Measurements from ENCODE around the gene GALNT10.

Gene GALNT10

DNA sequence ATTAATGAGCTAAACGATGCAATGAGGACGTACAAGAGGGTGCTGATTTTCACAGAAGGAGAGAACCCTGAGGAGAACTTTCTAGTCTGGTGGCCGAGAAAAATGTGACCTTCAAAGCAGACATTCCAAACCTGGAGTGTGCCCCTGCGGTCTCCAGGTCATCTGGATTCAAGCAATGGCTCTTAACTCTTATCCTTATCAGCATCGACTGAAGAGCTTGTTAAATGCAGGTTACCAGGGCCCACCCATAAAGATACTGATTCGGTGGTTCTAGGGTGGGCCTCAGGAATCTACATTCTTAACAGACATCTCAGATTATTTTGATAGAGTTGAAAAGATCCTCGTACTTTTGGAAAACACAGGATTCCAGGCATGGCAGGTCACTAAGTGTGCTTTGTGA lies 151.7 kb downstream of the GALNT10 start:
- no peak overlapping the region for H3K4me3 Mint-ChIP-seq
- H3K27ac Mint-ChIP-seq, result no peak overlapping the region
- no peaks in the 10 kb centered on the region for H3K9me3 Mint-ChIP-seq
- DNase-seq (ENCODE audit: low spot score), result no peak
- H3K4me1 Mint-ChIP-seq (ENCODE audit: low read depth), result no peaks in the 10 kb centered on the region
- H3K36me3 Mint-ChIP-seq (ENCODE audit: low read depth), result peaks cover 5% of the 10 kb centered on the region
- no peaks in the 10 kb centered on the region for H3K27me3 Mint-ChIP-seq (ENCODE audit: low read depth)

GRCh38 chr5:154342963-154343362 lies 152.4 kb downstream of the GALNT10 start:
- H3K4me1 Mint-ChIP-seq (ENCODE audit: low read depth), result no peaks in the 10 kb centered on the region
- DNase-seq (ENCODE audit: low spot score), result no peak
- no peak overlapping the region for H3K4me3 Mint-ChIP-seq
- H3K9me3 Mint-ChIP-seq, result no peaks in the 10 kb centered on the region
- no peak overlapping the region for H3K27ac Mint-ChIP-seq
- no peaks in the 10 kb centered on the region for H3K27me3 Mint-ChIP-seq (ENCODE audit: low read depth)
- H3K36me3 Mint-ChIP-seq (ENCODE audit: low read depth), result peaks cover 1% of the 10 kb centered on the region

GRCh38 chr5:154344461-154344860 lies 153.9 kb downstream of the GALNT10 start:
- Mint-ChIP-seq H3K4me1 (ENCODE audit: low read depth) (no peaks in the 10 kb centered on the region), H3K9me3 (no peaks in the 10 kb centered on the region), H3K4me3 (no peak overlapping the region), H3K36me3 (ENCODE audit: low read depth) (no peaks in the 10 kb centered on the region), H3K27ac (no peak overlapping the region), H3K27me3 (ENCODE audit: low read depth) (no peaks in the 10 kb centered on the region)
- DNase-seq (ENCODE audit: low spot score), result no peak

DNA sequence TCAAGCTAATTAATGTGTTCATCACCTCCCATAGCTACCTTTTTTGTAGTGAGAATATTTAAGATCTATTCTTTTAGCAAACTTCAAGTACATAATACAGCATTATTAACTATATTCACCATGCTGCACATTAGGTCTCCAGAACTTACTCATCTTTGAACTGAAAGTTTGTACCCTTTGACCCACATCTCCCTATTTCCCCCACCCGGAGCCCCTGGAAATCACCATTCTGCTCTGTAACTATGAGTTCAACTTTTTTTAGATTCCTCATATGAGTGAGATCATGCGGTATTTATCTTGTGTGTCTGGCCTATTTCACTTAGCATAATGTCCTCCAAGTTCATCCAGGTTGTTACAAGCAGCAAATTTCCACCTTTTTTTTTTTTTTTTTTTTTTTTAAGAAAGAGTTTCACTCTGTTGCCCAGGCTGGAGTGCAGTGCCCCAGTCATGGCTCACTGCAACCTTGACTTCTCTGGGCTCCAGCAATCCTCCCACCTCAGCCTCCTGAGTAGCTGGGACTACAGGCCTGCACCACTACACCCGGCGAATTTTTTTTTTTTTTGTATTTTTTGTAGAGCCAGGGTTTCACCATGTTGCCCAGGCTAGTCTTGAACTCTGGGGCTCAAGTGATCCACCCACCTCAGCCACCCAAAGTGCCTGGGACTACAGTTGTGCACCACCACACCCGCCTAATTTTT lies 154.9 kb downstream of the GALNT10 start:
- H3K36me3 Mint-ChIP-seq (ENCODE audit: low read depth), result no peaks in the 10 kb centered on the region
- H3K27me3 Mint-ChIP-seq (ENCODE audit: low read depth), result no peaks in the 10 kb centered on the region
- no peak overlapping the region for H3K4me3 Mint-ChIP-seq
- H3K27ac Mint-ChIP-seq, result no peak overlapping the region
- no peaks in the 10 kb centered on the region for H3K9me3 Mint-ChIP-seq
- H3K4me1 Mint-ChIP-seq (ENCODE audit: low read depth), result no peaks in the 10 kb centered on the region
- no peak for DNase-seq (ENCODE audit: low spot score)

DNA sequence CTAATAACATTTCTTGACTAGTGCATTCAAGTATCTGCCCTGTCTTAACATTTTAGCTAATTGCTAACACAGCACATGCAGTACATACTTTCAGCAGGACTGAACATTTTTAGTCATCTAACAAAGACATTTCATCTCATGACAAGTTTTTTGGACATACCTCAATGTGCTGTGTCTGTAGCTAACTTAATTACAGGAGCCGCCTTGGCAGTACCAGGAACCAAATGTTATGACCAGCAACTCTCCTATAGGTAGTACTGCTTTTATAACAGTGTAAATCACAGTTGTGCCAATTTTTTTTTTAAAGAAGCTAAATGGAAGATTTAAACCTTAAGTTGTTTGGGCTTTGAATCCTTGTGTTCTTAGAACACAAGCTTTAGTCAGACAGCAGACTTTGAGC lies 155.9 kb downstream of the GALNT10 start:
- Mint-ChIP-seq H3K36me3 (ENCODE audit: low read depth) (no peaks in the 10 kb centered on the region), H3K4me3 (no peak overlapping the region), H3K27ac (no peak overlapping the region), H3K9me3 (no peaks in the 10 kb centered on the region), H3K4me1 (ENCODE audit: low read depth) (peaks cover under 1% of the 10 kb centered on the region), H3K27me3 (ENCODE audit: low read depth) (no peaks in the 10 kb centered on the region)
- no peak for DNase-seq (ENCODE audit: low spot score)

DNA sequence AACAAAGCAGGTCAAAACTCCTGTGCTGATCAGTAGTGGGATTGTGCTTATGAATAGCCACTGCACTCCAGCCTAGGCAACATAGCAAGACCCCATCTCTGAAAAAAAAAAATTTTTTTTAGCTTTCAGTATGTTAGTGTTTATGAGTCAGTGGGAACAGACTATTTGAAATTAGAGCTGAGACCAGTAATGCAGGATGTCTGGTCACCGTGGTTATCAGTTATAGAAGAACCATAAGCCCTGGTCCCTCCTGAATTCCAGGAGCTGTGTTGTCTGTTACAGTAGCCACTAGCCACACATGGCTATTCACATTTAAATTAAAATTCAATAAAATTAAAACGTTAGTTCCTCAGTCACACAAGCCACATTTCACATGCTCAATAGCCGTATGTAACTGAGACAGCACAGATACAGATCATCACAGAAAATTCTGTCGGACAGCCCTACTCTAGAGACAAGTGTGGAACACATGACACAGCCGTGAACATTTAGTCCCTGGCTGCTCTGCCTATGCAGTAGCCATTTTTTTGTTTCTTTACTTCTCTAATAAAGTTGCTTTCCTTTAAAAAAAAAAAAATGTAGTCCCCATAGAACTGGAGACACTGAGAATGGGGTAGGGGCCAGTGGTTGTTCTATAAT lies 159.2 kb downstream of the GALNT10 start:
- Mint-ChIP-seq H3K27ac (no peak overlapping the region), H3K9me3 (no peaks in the 10 kb centered on the region), H3K36me3 (ENCODE audit: low read depth) (peaks cover 1% of the 10 kb centered on the region), H3K4me3 (no peak overlapping the region), H3K27me3 (ENCODE audit: low read depth) (no peaks in the 10 kb centered on the region), H3K4me1 (ENCODE audit: low read depth) (peaks cover 4% of the 10 kb centered on the region)
- DNase-seq (ENCODE audit: low spot score), result no peak

GRCh38 chr5:154351141-154351540 lies 160.6 kb downstream of the GALNT10 start:
- no peaks in the 10 kb centered on the region for H3K27me3 Mint-ChIP-seq (ENCODE audit: low read depth)
- no peak for DNase-seq (ENCODE audit: low spot score)
- no peaks in the 10 kb centered on the region for H3K9me3 Mint-ChIP-seq
- H3K4me3 Mint-ChIP-seq, result no peak overlapping the region
- H3K4me1 Mint-ChIP-seq (ENCODE audit: low read depth), result peaks cover 15% of the 10 kb centered on the region
- H3K27ac Mint-ChIP-seq, result no peak overlapping the region
- peaks cover 1% of the 10 kb centered on the region for H3K36me3 Mint-ChIP-seq (ENCODE audit: low read depth)

DNA sequence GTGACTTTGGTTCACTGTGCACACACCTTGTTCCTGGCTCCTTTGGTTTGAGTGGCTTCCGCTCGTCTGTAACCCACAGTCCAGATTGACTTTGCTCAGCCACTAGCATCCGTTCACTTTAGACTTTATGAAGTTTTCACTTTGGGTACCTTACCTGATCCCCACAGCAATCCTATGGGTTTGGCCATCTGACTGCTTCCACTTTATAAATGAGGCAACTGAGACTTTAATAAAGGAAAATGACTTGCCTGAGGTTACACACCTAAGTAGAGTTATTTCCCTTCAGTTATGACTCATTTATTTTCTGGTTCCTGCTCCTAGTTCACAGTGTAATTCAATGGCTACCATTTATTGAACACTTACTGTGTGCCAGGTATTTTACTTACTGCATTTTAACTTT lies 161.0 kb downstream of the GALNT10 start:
- Mint-ChIP-seq H3K27ac (no peak overlapping the region), H3K36me3 (ENCODE audit: low read depth) (peaks cover 1% of the 10 kb centered on the region), H3K9me3 (no peaks in the 10 kb centered on the region), H3K27me3 (ENCODE audit: low read depth) (no peaks in the 10 kb centered on the region), H3K4me1 (ENCODE audit: low read depth) (peaks cover 16% of the 10 kb centered on the region), H3K4me3 (no peak overlapping the region)
- no peak for DNase-seq (ENCODE audit: low spot score)

GRCh38 chr5:154352960-154353548 lies 162.5 kb downstream of the GALNT10 start:
- H3K4me3 Mint-ChIP-seq, result no peak overlapping the region
- no peak overlapping the region for H3K27ac Mint-ChIP-seq
- peaks cover 1% of the 10 kb centered on the region for H3K36me3 Mint-ChIP-seq (ENCODE audit: low read depth)
- H3K4me1 Mint-ChIP-seq (ENCODE audit: low read depth), result peaks cover 16% of the 10 kb centered on the region
- H3K27me3 Mint-ChIP-seq (ENCODE audit: low read depth), result no peaks in the 10 kb centered on the region
- no peaks in the 10 kb centered on the region for H3K9me3 Mint-ChIP-seq
- DNase-seq (ENCODE audit: low spot score), result no peak

DNA sequence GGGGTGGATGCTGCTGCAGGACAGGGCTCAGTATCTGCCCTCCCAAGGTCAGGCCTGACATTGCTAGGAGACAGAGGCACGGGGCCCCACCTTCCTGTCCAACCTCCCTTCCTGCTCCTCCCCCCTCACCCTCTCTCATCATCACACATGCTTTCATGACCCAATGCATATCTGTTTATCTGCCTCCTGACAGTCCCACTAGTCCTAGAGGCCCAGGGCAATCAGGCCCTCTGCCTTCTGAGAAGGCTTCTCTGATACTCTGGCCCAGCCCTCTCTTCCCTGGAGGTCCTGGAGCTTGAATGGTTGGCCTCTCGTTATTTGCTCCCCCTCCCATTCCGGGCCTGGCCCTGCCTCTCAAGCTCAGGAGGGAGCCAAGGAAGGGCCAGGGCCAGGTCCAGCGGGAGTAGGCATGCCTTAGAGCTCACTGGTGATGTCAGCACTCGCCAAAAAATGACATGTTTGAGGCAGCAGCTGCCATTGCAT lies 164.6 kb downstream of the GALNT10 start:
- Mint-ChIP-seq H3K27me3 (ENCODE audit: low read depth) (no peaks in the 10 kb centered on the region), H3K36me3 (ENCODE audit: low read depth) (peaks cover 1% of the 10 kb centered on the region), H3K27ac (no peak overlapping the region), H3K9me3 (no peaks in the 10 kb centered on the region), H3K4me1 (ENCODE audit: low read depth) (peaks cover 16% of the 10 kb centered on the region), H3K4me3 (no peak overlapping the region)
- DNase-seq (ENCODE audit: low spot score), result no peak

DNA sequence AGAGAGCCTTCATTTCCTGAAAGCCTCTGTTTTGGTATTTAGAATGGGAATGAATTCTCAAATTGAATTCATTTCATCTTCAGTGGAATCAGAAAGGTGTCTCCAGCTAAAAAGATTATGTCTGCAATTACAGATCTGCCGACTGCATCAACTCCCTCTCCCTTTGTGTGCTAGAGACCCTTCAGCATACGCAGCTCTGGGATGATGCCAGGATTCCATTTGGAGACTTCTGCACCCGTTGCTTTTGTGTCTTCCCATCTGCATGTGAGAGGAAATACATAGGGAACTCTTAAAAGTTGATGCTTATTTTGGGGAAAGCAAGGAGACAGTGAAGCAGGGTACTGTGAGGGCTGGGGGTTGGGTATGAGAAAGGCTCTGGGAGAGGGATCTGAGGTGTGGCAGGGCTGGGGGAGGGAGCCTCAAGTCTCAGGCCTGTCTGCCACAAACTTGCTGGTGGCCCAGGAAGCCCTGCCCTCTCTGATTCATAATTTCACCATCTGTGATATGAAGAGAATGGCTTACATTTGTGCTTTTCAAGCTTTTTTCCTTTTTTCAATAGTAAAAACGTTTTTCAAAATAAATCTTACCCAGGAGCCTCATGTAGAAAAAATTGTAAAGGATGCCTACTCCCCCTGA lies 165.6 kb downstream of the GALNT10 start:
- no peaks in the 10 kb centered on the region for H3K27me3 Mint-ChIP-seq (ENCODE audit: low read depth)
- no peak overlapping the region for H3K4me3 Mint-ChIP-seq
- no peak for DNase-seq (ENCODE audit: low spot score)
- no peak overlapping the region for H3K27ac Mint-ChIP-seq
- H3K36me3 Mint-ChIP-seq (ENCODE audit: low read depth), result peaks cover 1% of the 10 kb centered on the region
- H3K4me1 Mint-ChIP-seq (ENCODE audit: low read depth), result peaks cover 16% of the 10 kb centered on the region
- no peaks in the 10 kb centered on the region for H3K9me3 Mint-ChIP-seq

DNA sequence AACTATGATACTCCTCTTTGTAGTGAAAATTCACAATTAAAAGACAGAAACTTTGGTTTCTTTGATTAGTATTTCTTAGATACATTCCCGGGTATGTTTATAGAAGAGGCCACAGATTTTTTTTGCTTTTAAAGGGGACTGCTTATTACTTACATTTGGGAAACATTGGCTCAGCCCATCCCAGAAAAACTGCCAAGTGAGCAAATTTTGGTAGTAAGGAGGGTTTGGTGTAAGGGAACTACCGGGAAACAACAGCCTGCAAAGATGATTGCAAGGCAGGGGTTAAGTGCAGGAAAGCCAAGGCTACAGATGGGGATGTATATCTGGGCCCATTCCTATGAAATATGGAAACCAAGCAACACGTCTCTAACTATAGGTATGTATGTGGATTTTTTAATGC lies 166.4 kb downstream of the GALNT10 start:
- Mint-ChIP-seq H3K9me3 (no peaks in the 10 kb centered on the region), H3K4me1 (ENCODE audit: low read depth) (peaks cover 12% of the 10 kb centered on the region), H3K36me3 (ENCODE audit: low read depth) (no peaks in the 10 kb centered on the region), H3K4me3 (no peak overlapping the region), H3K27ac (no peak overlapping the region), H3K27me3 (ENCODE audit: low read depth) (no peaks in the 10 kb centered on the region)
- DNase-seq (ENCODE audit: low spot score), result no peak

GRCh38 chr5:154358516-154359220 lies 168.1 kb downstream of the GALNT10 start:
- Mint-ChIP-seq H3K27ac (no peak overlapping the region), H3K27me3 (ENCODE audit: low read depth) (no peaks in the 10 kb centered on the region), H3K4me3 (no peak overlapping the region), H3K4me1 (ENCODE audit: low read depth) (peaks cover 12% of the 10 kb centered on the region), H3K36me3 (ENCODE audit: low read depth) (no peaks in the 10 kb centered on the region), H3K9me3 (no peaks in the 10 kb centered on the region)
- DNase-seq (ENCODE audit: low spot score), result no peak

- no peak for DNase-seq (ENCODE audit: low spot score)
- Mint-ChIP-seq H3K27ac (no peak overlapping the region), H3K36me3 (ENCODE audit: low read depth) (no peaks in the 10 kb centered on the region), H3K4me1 (ENCODE audit: low read depth) (peaks cover 12% of the 10 kb centered on the region), H3K9me3 (no peaks in the 10 kb centered on the region), H3K4me3 (no peak overlapping the region), H3K27me3 (ENCODE audit: low read depth) (no peaks in the 10 kb centered on the region)
Measured at GRCh38 chr5:154359221-154359573, 168.7 kb downstream of the GALNT10 start.
